ENCODE results near the gene NR5A2.

Gene NR5A2

DNA sequence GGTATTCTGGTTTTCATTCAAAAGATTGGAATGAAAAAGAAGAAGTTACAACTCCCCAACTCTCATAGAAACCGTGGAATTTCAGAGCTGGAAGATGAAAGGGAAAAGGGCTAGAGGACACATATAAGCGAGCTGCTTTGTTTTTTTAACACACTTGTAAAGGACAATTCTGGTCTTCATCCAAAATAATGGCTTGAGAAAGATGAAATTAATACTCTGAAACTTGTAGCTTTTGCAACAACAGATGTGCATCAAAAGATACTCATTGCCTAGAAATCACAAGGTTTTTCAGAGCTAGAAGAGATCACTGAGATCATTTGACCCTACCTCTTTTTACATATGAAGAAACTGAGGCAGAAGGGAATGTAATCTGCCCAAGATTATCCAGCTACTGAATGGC, 25.6 kb downstream of the NR5A2 start:
- no peaks in the 10 kb centered on the region for H3K27me3 ChIP-seq (ENCODE audit: control insufficient read depth in 2 of 2, insufficient read depth in 2 of 2, low read length in 2 of 2)
- no peaks in the 10 kb centered on the region for H3K4me1 ChIP-seq (ENCODE audit: control insufficient read depth in 2 of 2, insufficient read depth in 2 of 2, low read length in 2 of 2)

DNA sequence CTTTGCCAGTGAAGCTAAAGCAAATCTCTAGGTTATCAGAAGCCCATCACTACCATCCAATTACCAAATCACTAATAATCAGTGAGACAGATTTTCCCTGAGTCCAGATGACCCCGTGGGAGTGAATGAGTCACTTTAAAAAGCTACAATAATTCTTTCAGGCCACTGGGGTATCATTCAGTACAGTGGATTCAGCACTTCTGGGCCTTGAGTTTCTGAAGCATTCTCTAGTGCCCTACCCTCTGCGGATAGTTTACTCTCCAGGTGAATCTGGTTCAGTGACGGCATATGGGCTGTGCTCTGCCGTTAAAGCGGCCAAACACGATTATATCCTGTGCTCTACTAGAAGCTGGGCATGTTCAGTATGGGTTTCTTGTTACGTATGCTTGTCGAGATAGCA, 26.1 kb downstream of the NR5A2 start:
- Histone ChIP-seq H3K4me3 (ENCODE audit: low read length in 2 of 2) (no peak overlapping the region), H3K9me3 (ENCODE audit: control insufficient read depth in 2 of 2, low read length in 2 of 2) (no peaks in the 10 kb centered on the region), H3K27me3 (ENCODE audit: control insufficient read depth in 2 of 2, insufficient read depth in 2 of 2, low read length in 2 of 2) (no peaks in the 10 kb centered on the region), H3K4me1 (ENCODE audit: control insufficient read depth in 2 of 2, insufficient read depth in 2 of 2, low read length in 2 of 2) (no peaks in the 10 kb centered on the region), H3K9ac (ENCODE audit: low read depth in 1 of 2, low read length in 2 of 2) (no peak overlapping the region), H3K27ac (ENCODE audit: low read depth in 2 of 2, low read length in 2 of 2) (peak overlapping the region in 1 of 2 donors; percentile 6), H3K36me3 (ENCODE audit: control insufficient read depth in 2 of 2, insufficient read depth in 2 of 2, low read length in 2 of 2) (peaks cover 8 to 12% of the 10 kb centered on the region in 2 donors)

More for the DNA sequence above, 25.6 kb downstream of the NR5A2 start:
- Histone ChIP-seq H3K27ac (ENCODE audit: low read depth in 2 of 2, low read length in 2 of 2) (no peak overlapping the region), H3K9ac (ENCODE audit: low read depth in 1 of 2, low read length in 2 of 2) (no peak overlapping the region), H3K4me3 (ENCODE audit: low read length in 2 of 2) (no peak overlapping the region), H3K9me3 (ENCODE audit: control insufficient read depth in 2 of 2, low read length in 2 of 2) (no peaks in the 10 kb centered on the region), H3K36me3 (ENCODE audit: control insufficient read depth in 2 of 2, insufficient read depth in 2 of 2, low read length in 2 of 2) (peaks cover 13 to 18% of the 10 kb centered on the region in 2 donors)

GRCh38 chr1:200058341-200058740, 30.8 kb downstream of the NR5A2 start:
- H3K4me3 ChIP-seq (ENCODE audit: low read length in 2 of 2), result no peak overlapping the region
- no peaks in the 10 kb centered on the region for H3K9me3 ChIP-seq (ENCODE audit: control insufficient read depth in 2 of 2, low read length in 2 of 2)
- H3K9ac ChIP-seq (ENCODE audit: low read depth in 1 of 2, low read length in 2 of 2), result no peak overlapping the region
- H3K27me3 ChIP-seq (ENCODE audit: control insufficient read depth in 2 of 2, insufficient read depth in 2 of 2, low read length in 2 of 2), result no peaks in the 10 kb centered on the region
- H3K27ac ChIP-seq (ENCODE audit: low read depth in 2 of 2, low read length in 2 of 2), result no peak overlapping the region
- H3K4me1 ChIP-seq (ENCODE audit: control insufficient read depth in 2 of 2, insufficient read depth in 2 of 2, low read length in 2 of 2), result no peaks in the 10 kb centered on the region
- peaks cover 5 to 8% of the 10 kb centered on the region in 2 donors for H3K36me3 ChIP-seq (ENCODE audit: control insufficient read depth in 2 of 2, insufficient read depth in 2 of 2, low read length in 2 of 2)

DNA sequence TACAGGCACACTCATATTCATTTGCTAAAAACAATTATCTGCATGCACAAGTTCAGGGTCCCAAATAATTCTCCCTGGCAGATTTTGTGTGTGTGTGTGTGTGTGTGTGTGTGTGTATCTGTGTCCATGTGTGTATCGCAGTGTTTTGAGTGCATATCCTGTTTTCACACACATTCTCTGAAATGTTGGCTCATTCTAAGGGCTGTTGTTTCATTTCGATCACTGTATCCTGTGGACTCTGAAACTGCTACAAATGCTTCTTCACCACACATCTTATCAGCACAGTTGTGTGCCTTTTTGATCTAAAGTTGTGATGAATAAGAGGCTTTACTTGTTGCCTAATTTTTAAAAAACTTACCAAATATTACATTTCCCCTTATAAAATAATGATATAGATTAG, 34.6 kb downstream of the NR5A2 start:
- Histone ChIP-seq H3K27me3 (ENCODE audit: control insufficient read depth in 2 of 2, insufficient read depth in 2 of 2, low read length in 2 of 2) (no peaks in the 10 kb centered on the region), H3K9me3 (ENCODE audit: control insufficient read depth in 2 of 2, low read length in 2 of 2) (no peaks in the 10 kb centered on the region), H3K36me3 (ENCODE audit: control insufficient read depth in 2 of 2, insufficient read depth in 2 of 2, low read length in 2 of 2) (peaks cover 3 to 4% of the 10 kb centered on the region in 2 donors), H3K4me3 (ENCODE audit: low read length in 2 of 2) (no peak overlapping the region), H3K27ac (ENCODE audit: low read depth in 2 of 2, low read length in 2 of 2) (no peak overlapping the region), H3K4me1 (ENCODE audit: control insufficient read depth in 2 of 2, insufficient read depth in 2 of 2, low read length in 2 of 2) (no peaks in the 10 kb centered on the region), H3K9ac (ENCODE audit: low read depth in 1 of 2, low read length in 2 of 2) (no peak overlapping the region)

GRCh38 chr1:200072636-200073285, 45.3 kb downstream of the NR5A2 start:
- Histone ChIP-seq H3K9ac (ENCODE audit: low read depth in 1 of 2, low read length in 2 of 2) (no peak overlapping the region), H3K27ac (ENCODE audit: low read depth in 2 of 2, low read length in 2 of 2) (no peak overlapping the region), H3K36me3 (ENCODE audit: control insufficient read depth in 2 of 2, insufficient read depth in 2 of 2, low read length in 2 of 2) (peaks cover 3 to 4% of the 10 kb centered on the region in 2 donors), H3K9me3 (ENCODE audit: control insufficient read depth in 2 of 2, low read length in 2 of 2) (no peaks in the 10 kb centered on the region), H3K27me3 (ENCODE audit: control insufficient read depth in 2 of 2, insufficient read depth in 2 of 2, low read length in 2 of 2) (no peaks in the 10 kb centered on the region), H3K4me1 (ENCODE audit: control insufficient read depth in 2 of 2, insufficient read depth in 2 of 2, low read length in 2 of 2) (no peaks in the 10 kb centered on the region), H3K4me3 (ENCODE audit: low read length in 2 of 2) (no peak overlapping the region)

DNA sequence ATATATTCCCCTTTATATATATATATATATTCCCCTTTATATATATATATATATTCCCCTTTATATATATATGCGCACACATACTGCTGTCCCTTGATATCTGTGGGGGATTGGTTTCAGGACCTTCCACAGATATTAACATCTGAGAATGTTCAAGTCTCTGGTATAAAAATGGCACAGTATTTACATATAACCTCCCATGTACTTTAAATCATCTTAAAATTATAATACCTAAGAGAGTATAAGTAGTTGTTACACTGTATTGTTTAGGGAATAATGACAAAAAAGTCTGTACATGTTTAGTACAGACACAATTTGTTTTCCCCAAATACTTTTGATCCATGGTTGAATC, 45.8 kb downstream of the NR5A2 start:
- H3K4me1 ChIP-seq (ENCODE audit: control insufficient read depth in 2 of 2, insufficient read depth in 2 of 2, low read length in 2 of 2), result no peaks in the 10 kb centered on the region
- peaks cover 3 to 4% of the 10 kb centered on the region in 2 donors for H3K36me3 ChIP-seq (ENCODE audit: control insufficient read depth in 2 of 2, insufficient read depth in 2 of 2, low read length in 2 of 2)
- no peak overlapping the region for H3K27ac ChIP-seq (ENCODE audit: low read depth in 2 of 2, low read length in 2 of 2)
- no peaks in the 10 kb centered on the region for H3K9me3 ChIP-seq (ENCODE audit: control insufficient read depth in 2 of 2, low read length in 2 of 2)
- no peak overlapping the region for H3K4me3 ChIP-seq (ENCODE audit: low read length in 2 of 2)
- no peaks in the 10 kb centered on the region for H3K27me3 ChIP-seq (ENCODE audit: control insufficient read depth in 2 of 2, insufficient read depth in 2 of 2, low read length in 2 of 2)
- no peak overlapping the region for H3K9ac ChIP-seq (ENCODE audit: low read depth in 1 of 2, low read length in 2 of 2)

GRCh38 chr1:200075522-200075921, 48.0 kb downstream of the NR5A2 start:
- Histone ChIP-seq H3K36me3 (ENCODE audit: control insufficient read depth in 2 of 2, insufficient read depth in 2 of 2, low read length in 2 of 2) (peaks cover 3 to 4% of the 10 kb centered on the region in 2 donors), H3K4me3 (ENCODE audit: low read length in 2 of 2) (no peak overlapping the region), H3K9ac (ENCODE audit: low read depth in 1 of 2, low read length in 2 of 2) (no peak overlapping the region)

GRCh38 chr1:200075938-200076546, 48.5 kb downstream of the NR5A2 start:
- Histone ChIP-seq H3K36me3 (ENCODE audit: control insufficient read depth in 2 of 2, insufficient read depth in 2 of 2, low read length in 2 of 2) (peaks cover 3 to 4% of the 10 kb centered on the region in 2 donors), H3K27me3 (ENCODE audit: control insufficient read depth in 2 of 2, insufficient read depth in 2 of 2, low read length in 2 of 2) (no peaks in the 10 kb centered on the region), H3K27ac (ENCODE audit: low read depth in 2 of 2, low read length in 2 of 2) (no peak overlapping the region), H3K4me1 (ENCODE audit: control insufficient read depth in 2 of 2, insufficient read depth in 2 of 2, low read length in 2 of 2) (no peaks in the 10 kb centered on the region), H3K4me3 (ENCODE audit: low read length in 2 of 2) (no peak overlapping the region), H3K9ac (ENCODE audit: low read depth in 1 of 2, low read length in 2 of 2) (no peak overlapping the region), H3K9me3 (ENCODE audit: control insufficient read depth in 2 of 2, low read length in 2 of 2) (no peaks in the 10 kb centered on the region)

More at GRCh38 chr1:200075522-200075921, 48.0 kb downstream of the NR5A2 start:
- Histone ChIP-seq H3K27me3 (ENCODE audit: control insufficient read depth in 2 of 2, insufficient read depth in 2 of 2, low read length in 2 of 2) (no peaks in the 10 kb centered on the region), H3K4me1 (ENCODE audit: control insufficient read depth in 2 of 2, insufficient read depth in 2 of 2, low read length in 2 of 2) (no peaks in the 10 kb centered on the region), H3K27ac (ENCODE audit: low read depth in 2 of 2, low read length in 2 of 2) (no peak overlapping the region), H3K9me3 (ENCODE audit: control insufficient read depth in 2 of 2, low read length in 2 of 2) (no peaks in the 10 kb centered on the region)

- no peaks in the 10 kb centered on the region for H3K36me3 ChIP-seq (ENCODE audit: control insufficient read depth in 2 of 2, insufficient read depth in 2 of 2, low read length in 2 of 2)
- no peak overlapping the region for H3K4me3 ChIP-seq (ENCODE audit: low read length in 2 of 2)
- no peaks in the 10 kb centered on the region for H3K9me3 ChIP-seq (ENCODE audit: control insufficient read depth in 2 of 2, low read length in 2 of 2)
- no peak overlapping the region for H3K9ac ChIP-seq (ENCODE audit: low read depth in 1 of 2, low read length in 2 of 2)
- no peak overlapping the region for H3K27ac ChIP-seq (ENCODE audit: low read depth in 2 of 2, low read length in 2 of 2)
- H3K4me1 ChIP-seq (ENCODE audit: control insufficient read depth in 2 of 2, insufficient read depth in 2 of 2, low read length in 2 of 2), result no peaks in the 10 kb centered on the region
- no peaks in the 10 kb centered on the region for H3K27me3 ChIP-seq (ENCODE audit: control insufficient read depth in 2 of 2, insufficient read depth in 2 of 2, low read length in 2 of 2)
Measured at GRCh38 chr1:200079232-200079940, 51.9 kb downstream of the NR5A2 start.

DNA sequence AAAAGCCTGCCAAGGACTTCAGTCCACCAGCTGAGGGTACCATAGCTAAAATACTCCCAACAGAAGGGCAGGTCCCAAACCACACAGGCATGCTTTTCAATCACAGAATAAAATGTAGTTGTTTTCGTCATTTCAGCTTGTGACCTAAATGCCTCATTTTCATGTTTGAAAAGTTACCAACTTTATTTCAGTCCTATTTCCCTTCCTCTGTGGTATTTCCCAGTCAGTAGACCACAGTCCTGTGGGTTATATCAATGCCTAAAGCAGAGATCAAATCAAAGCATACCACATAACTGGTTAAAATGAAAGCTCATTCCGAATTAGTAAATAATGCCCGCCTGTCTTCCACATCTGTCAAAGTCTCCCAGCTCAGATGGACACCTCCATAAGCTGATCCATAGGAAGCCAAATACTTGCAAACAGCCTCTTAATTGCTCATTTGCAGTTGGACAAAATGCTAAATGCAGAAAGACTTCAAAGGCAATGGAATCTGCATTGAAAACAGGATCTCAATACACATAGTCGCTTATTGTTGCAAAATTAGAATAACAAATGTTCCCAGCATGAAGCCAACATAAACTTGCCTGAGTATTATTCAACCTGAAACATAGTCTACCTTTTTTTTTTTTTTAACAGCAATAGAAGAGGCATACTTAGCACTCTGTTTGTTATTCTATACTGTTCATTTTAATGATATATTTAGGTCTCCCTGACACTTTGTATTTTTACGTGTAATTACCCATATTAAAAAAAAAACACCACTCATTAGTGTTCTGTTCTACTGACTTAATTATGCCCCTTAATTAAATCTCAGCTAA, 53.9 kb downstream of the NR5A2 start:
- no peaks in the 10 kb centered on the region for H3K4me1 ChIP-seq (ENCODE audit: control insufficient read depth in 2 of 2, insufficient read depth in 2 of 2, low read length in 2 of 2)
- no peak overlapping the region for H3K9ac ChIP-seq (ENCODE audit: low read depth in 1 of 2, low read length in 2 of 2)
- H3K27me3 ChIP-seq (ENCODE audit: control insufficient read depth in 2 of 2, insufficient read depth in 2 of 2, low read length in 2 of 2), result no peaks in the 10 kb centered on the region
- no peaks in the 10 kb centered on the region for H3K9me3 ChIP-seq (ENCODE audit: control insufficient read depth in 2 of 2, low read length in 2 of 2)
- H3K4me3 ChIP-seq (ENCODE audit: low read length in 2 of 2), result no peak overlapping the region
- no peak overlapping the region for H3K27ac ChIP-seq (ENCODE audit: low read depth in 2 of 2, low read length in 2 of 2)
- no peaks in the 10 kb centered on the region for H3K36me3 ChIP-seq (ENCODE audit: control insufficient read depth in 2 of 2, insufficient read depth in 2 of 2, low read length in 2 of 2)
